GM23338 (cell line): ENCODE results near the gene CLIP2. TPM values are rescaled to one million over a fixed set of nuclear protein-coding genes. Genes with fewer than 3 reads are reported as not detected.
A peak's percentile ranks its signal among the peaks of the same experiment; 100 is the strongest.

Experiments used
- ATAC-seq: fragments of 200-7000 bp; cut with Tn5 transposase; 3 replicates; pipeline ENCODE4 v1.9.1; 2020
- DNase-seq: peaks from one replicate; pipeline ENCODE4 v3.0.0-alpha.2; 2015; ENCODE audit warnings: low spot score
- H2AFZ ChIP-seq: fragments of 200-600 bp; sonication (generic); 2 replicates; pipeline ENCODE4 v1.8.0; 2016; ENCODE audit warnings: antibody characterized with exemption, mild to moderate bottlenecking, moderate library complexity
- H3F3A ChIP-seq: fragments of 200-600 bp; sonication (generic); replicated peaks from 2 replicates; pipeline ENCODE4 v1.8.0; 2017; ENCODE audit warnings: antibody characterized with exemption, mixed run types, low read depth
- H3K27ac ChIP-seq: fragments of 200-600 bp; sonication (generic); 2 replicates; pipeline ENCODE4 v1.6.1; 2016; ENCODE audit warnings: low read depth
- H3K27me3 ChIP-seq: fragments of 200-600 bp; sonication (generic); 2 replicates; pipeline ENCODE4 v1.8.0; 2016; ENCODE audit warnings: mild to moderate bottlenecking, mixed run types, moderate library complexity; ENCODE audit not compliant: insufficient read depth
- H3K36me3 ChIP-seq: fragments of 200-600 bp; sonication (generic); 2 replicates; pipeline ENCODE4 v1.8.0; 2016; ENCODE audit warnings: mild to moderate bottlenecking; ENCODE audit not compliant: insufficient read depth
- H3K4me1 ChIP-seq: fragments of 200-600 bp; sonication (generic); 2 replicates; pipeline ENCODE4 v1.8.0; 2016; ENCODE audit warnings: mild to moderate bottlenecking, moderate library complexity; ENCODE audit not compliant: insufficient read depth
- H3K4me2 ChIP-seq: fragments of 200-600 bp; sonication (generic); 2 replicates; pipeline ENCODE4 v1.7.1; 2017; ENCODE audit warnings: mixed run types
- H3K4me3 ChIP-seq: fragments of 200-600 bp; sonication (generic); 2 replicates; pipeline ENCODE4 v1.6.1; 2016; ENCODE audit warnings: mixed run types
- H3K79me2 ChIP-seq: fragments of 200-600 bp; sonication (generic); replicated peaks from 2 replicates; pipeline ENCODE4 v1.8.0; 2017; ENCODE audit warnings: mild to moderate bottlenecking; ENCODE audit not compliant: insufficient read depth
- H3K9me2 ChIP-seq: fragments of 200-600 bp; sonication (generic); 2 replicates; pipeline ENCODE4 v1.8.0; 2017; ENCODE audit not compliant: insufficient read depth
- H4K20me1 ChIP-seq: fragments of 200-600 bp; sonication (generic); replicated peaks from 2 replicates; pipeline ENCODE4 v1.8.0; 2017; ENCODE audit warnings: mild to moderate bottlenecking; ENCODE audit not compliant: insufficient read depth
- H3K27ac Mint-ChIP-seq: 2 replicates; pipeline ENCODE4 v1.8.0; 2020; ENCODE audit warnings: inconsistent platforms, mild to moderate bottlenecking, moderate library complexity, mixed read lengths
- H3K27me3 Mint-ChIP-seq: 3 replicates; pipeline ENCODE4 v1.8.0; 2022; ENCODE audit warnings: low read depth, mild to moderate bottlenecking, moderate library complexity, mixed read lengths, inconsistent platforms; ENCODE audit not compliant: insufficient read depth, poor library complexity
- H3K36me3 Mint-ChIP-seq: 3 replicates; pipeline ENCODE4 v1.8.0; 2021; ENCODE audit warnings: low read depth, mild to moderate bottlenecking, inconsistent platforms, moderate library complexity, mixed read lengths
- H3K4me1 Mint-ChIP-seq: 3 replicates; pipeline ENCODE4 v1.8.0; 2020; ENCODE audit warnings: mild to moderate bottlenecking, inconsistent platforms, mixed read lengths
- H3K4me3 Mint-ChIP-seq: 3 replicates; pipeline ENCODE4 v1.8.0; 2021; ENCODE audit warnings: moderate library complexity, mild to moderate bottlenecking, inconsistent platforms, mixed read lengths
- H3K9me3 Mint-ChIP-seq: 3 replicates; pipeline ENCODE4 v1.8.0; 2020; ENCODE audit warnings: moderate library complexity, mild to moderate bottlenecking, inconsistent platforms, mixed read lengths
- CREB1 ChIP-seq: fragments of 250-450 bp; sonication (Bioruptor Pico); IDR thresholded peaks from 2 replicates; pipeline ENCODE4 v1.5.0; 2020; ENCODE audit warnings: low read depth, mild to moderate bottlenecking, moderate library complexity
- EZH2 ChIP-seq: fragments of 200-600 bp; sonication (generic); IDR thresholded peaks from one replicate; pipeline ENCODE4 v1.8.0; 2017; ENCODE audit warnings: antibody characterized with exemption, mild to moderate bottlenecking, low read depth; ENCODE audit not compliant: unreplicated experiment
- JUNB ChIP-seq: IDR thresholded peaks from one replicate; pipeline ENCODE4 v1.6.1; 2016; ENCODE audit warnings: antibody characterized with exemption; ENCODE audit not compliant: unreplicated experiment
- ZNF114 ChIP-seq: fragments of 250-450 bp; sonication (Bioruptor Pico); IDR thresholded peaks from 2 replicates; pipeline ENCODE4 v1.5.0; 2020; ENCODE audit warnings: mild to moderate bottlenecking, moderate library complexity
- polyA plus RNA-seq: library from polyadenylated mRNA; unstranded; fragments of >200 nt; fragmentation: Nextera tagmentation; extraction: Ambion mirVana; gene quantifications from 2 replicates; pipeline ENCODE4 v1.2.1, GENCODE V29; 2016
- total RNA-seq: library from RNA; depleted of rRNA; stranded (reverse); fragments of >200 nt; shearing (Covaris generic); gene quantifications from 2 replicates; pipeline ENCODE4 v1.2.3, GENCODE V29; 2014
- TF ChIP-seq, protein P1 (sequence below): IDR thresholded peaks from one replicate; pipeline ENCODE4 v1.6.1; 2018; ENCODE audit warnings: antibody characterized with exemption; ENCODE audit not compliant: unreplicated experiment
- TF ChIP-seq, protein P2 (sequence below): fragments of 250-450 bp; sonication (Bioruptor Pico); IDR thresholded peaks from 2 replicates; pipeline ENCODE4 v1.5.0; 2020; ENCODE audit warnings: mild to moderate bottlenecking, moderate library complexity
- TF ChIP-seq, protein P3 (sequence below), 2 experiments: fragments of 200-600 bp in 1 of 2; sonication (generic) in 1 of 2; conservative IDR thresholded peaks; 2 replicates each; pipeline versions ENCODE4 v1.5.1 to v1.6.1; 2016 to 2017; ENCODE audit warnings: antibody characterized with exemption in 2 of 2, low read depth in 2 of 2, mild to moderate bottlenecking in 2 of 2, moderate library complexity in 1 of 2

Gene CLIP2
- total and polyA plus RNA-seq, 2 experiments from 2014 or later, result 8.1 to 51.9 TPM

DNA sequence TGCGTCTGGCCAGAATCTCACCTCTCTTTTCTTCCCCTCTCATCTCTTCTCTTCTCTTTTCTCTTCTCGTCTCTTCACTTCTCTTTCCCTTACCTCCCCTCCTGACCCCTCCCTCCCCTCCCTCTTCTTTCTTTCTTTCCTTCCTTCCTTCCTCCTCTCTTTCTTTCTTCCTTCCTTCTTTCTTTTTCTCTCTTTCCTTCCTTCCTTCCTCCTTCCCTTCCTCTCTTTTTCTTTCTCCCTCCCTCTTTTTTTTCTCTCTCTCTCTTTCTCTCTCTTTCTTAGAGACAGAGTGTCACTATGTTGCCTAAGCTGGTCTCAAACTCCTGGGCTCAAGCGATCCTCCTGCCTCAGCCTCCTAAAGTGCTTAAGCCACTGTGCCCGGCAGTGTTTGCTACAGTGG, 159.9 kb downstream of the CLIP2 start:
- H3K4me3 ChIP-seq, result no peak overlapping the region
- TF ChIP-seq ZNF114 (CRISPR knock-in tag) (no peak), JUNB (no peak), CREB1 (no peak), EZH2 (no peak)
- TF ChIP-seq, protein P1, sequence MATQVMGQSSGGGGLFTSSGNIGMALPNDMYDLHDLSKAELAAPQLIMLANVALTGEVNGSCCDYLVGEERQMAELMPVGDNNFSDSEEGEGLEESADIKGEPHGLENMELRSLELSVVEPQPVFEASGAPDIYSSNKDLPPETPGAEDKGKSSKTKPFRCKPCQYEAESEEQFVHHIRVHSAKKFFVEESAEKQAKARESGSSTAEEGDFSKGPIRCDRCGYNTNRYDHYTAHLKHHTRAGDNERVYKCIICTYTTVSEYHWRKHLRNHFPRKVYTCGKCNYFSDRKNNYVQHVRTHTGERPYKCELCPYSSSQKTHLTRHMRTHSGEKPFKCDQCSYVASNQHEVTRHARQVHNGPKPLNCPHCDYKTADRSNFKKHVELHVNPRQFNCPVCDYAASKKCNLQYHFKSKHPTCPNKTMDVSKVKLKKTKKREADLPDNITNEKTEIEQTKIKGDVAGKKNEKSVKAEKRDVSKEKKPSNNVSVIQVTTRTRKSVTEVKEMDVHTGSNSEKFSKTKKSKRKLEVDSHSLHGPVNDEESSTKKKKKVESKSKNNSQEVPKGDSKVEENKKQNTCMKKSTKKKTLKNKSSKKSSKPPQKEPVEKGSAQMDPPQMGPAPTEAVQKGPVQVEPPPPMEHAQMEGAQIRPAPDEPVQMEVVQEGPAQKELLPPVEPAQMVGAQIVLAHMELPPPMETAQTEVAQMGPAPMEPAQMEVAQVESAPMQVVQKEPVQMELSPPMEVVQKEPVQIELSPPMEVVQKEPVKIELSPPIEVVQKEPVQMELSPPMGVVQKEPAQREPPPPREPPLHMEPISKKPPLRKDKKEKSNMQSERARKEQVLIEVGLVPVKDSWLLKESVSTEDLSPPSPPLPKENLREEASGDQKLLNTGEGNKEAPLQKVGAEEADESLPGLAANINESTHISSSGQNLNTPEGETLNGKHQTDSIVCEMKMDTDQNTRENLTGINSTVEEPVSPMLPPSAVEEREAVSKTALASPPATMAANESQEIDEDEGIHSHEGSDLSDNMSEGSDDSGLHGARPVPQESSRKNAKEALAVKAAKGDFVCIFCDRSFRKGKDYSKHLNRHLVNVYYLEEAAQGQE, result no peak
- 0 out of 2 replicates have a peak overlapping the region, but pooled peaks have one; percentile 26 for H3K27ac ChIP-seq
- 0 out of 2 replicates have a peak, but pooled peaks cover 3% of the 10 kb centered on the region for H3F3A ChIP-seq
- H3K27me3 Mint-ChIP-seq, result peaks cover 12% of the 10 kb centered on the region
- peaks cover 5% of the 10 kb centered on the region; the same call in 2 of the 3 replicates for H3K4me1 Mint-ChIP-seq
- H3K27me3 ChIP-seq, result no peaks in the 10 kb centered on the region
- H3K27ac Mint-ChIP-seq, result no peak overlapping the region
- no peaks in the 10 kb centered on the region for H3K36me3 ChIP-seq
- H3K4me2 ChIP-seq, result no peak overlapping the region
- H3K79me2 ChIP-seq, result no peaks in the 10 kb centered on the region
- DNase-seq (no peak), ATAC-seq (no peak)
- H2AFZ ChIP-seq, result no peak overlapping the region
- H3K9me3 Mint-ChIP-seq, result peaks cover 2% of the 10 kb centered on the region; the same call in 2 of the 3 replicates
- no peaks in the 10 kb centered on the region for H4K20me1 ChIP-seq
- no peaks in the 10 kb centered on the region for H3K9me2 ChIP-seq
- no peak overlapping the region; the same call in 2 of the 3 replicates for H3K4me3 Mint-ChIP-seq
- H3K4me1 ChIP-seq, result peaks cover 3% of the 10 kb centered on the region; the same call in 1 of the 2 replicates
- no peaks in the 10 kb centered on the region; the same call in 2 of the 3 replicates for H3K36me3 Mint-ChIP-seq

DNA sequence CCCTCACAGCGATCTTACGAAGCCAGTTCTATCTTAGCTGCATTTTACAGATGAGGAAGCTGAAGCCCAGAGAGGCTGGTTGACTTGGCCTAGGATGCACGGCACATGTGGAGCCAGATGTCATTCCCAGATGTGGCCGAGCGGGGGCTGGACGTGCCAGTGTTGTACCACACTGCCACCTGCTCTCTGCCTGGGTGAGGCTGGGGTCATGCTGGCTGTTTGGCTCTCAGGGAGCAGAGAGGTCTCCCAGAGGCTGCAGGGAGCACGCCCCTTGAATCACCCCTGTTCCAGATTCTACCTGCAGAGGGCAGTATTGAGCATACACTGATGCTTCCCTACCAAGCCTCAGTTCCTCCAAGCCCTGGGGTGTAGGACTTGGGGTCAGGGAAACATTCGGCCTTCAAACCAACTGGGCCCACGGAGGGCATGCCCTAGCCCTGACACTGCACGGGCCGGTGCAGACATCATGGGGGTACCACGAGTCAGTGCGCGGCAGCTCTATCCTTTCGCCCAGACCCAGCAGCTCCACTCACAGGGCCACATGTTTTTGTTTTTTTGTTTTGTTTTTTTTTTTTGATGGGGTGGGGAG, 160.7 kb downstream of the CLIP2 start:
- Mint-ChIP-seq H3K9me3 (peaks cover 2% of the 10 kb centered on the region; the same call in 2 of the 3 replicates), H3K27ac (no peak overlapping the region; the same call in 1 of the 2 replicates)

More for the DNA sequence above, 160.7 kb downstream of the CLIP2 start:
- Mint-ChIP-seq H3K4me3 (no peak overlapping the region), H3K4me1 (peaks cover 5% of the 10 kb centered on the region), H3K27me3 (peaks cover 13% of the 10 kb centered on the region), H3K36me3 (no peaks in the 10 kb centered on the region; the same call in 2 of the 3 replicates)
- H2AFZ ChIP-seq, result no peak overlapping the region
- ATAC-seq (peak; percentile 75), DNase-seq (peak; percentile 93)
- H3K27ac ChIP-seq, result no peak overlapping the region
- no peak overlapping the region for H3K4me2 ChIP-seq
- no peak overlapping the region for H3K4me3 ChIP-seq
- peaks cover 3% of the 10 kb centered on the region for H3K4me1 ChIP-seq
- H3K9me2 ChIP-seq, result no peaks in the 10 kb centered on the region
- H3F3A ChIP-seq, result peaks cover 4% of the 10 kb centered on the region; the same call in 1 of the 2 replicates
- peaks cover 5% of the 10 kb centered on the region for H3K79me2 ChIP-seq
- no peaks in the 10 kb centered on the region for H3K36me3 ChIP-seq
- TF ChIP-seq, protein P2, sequence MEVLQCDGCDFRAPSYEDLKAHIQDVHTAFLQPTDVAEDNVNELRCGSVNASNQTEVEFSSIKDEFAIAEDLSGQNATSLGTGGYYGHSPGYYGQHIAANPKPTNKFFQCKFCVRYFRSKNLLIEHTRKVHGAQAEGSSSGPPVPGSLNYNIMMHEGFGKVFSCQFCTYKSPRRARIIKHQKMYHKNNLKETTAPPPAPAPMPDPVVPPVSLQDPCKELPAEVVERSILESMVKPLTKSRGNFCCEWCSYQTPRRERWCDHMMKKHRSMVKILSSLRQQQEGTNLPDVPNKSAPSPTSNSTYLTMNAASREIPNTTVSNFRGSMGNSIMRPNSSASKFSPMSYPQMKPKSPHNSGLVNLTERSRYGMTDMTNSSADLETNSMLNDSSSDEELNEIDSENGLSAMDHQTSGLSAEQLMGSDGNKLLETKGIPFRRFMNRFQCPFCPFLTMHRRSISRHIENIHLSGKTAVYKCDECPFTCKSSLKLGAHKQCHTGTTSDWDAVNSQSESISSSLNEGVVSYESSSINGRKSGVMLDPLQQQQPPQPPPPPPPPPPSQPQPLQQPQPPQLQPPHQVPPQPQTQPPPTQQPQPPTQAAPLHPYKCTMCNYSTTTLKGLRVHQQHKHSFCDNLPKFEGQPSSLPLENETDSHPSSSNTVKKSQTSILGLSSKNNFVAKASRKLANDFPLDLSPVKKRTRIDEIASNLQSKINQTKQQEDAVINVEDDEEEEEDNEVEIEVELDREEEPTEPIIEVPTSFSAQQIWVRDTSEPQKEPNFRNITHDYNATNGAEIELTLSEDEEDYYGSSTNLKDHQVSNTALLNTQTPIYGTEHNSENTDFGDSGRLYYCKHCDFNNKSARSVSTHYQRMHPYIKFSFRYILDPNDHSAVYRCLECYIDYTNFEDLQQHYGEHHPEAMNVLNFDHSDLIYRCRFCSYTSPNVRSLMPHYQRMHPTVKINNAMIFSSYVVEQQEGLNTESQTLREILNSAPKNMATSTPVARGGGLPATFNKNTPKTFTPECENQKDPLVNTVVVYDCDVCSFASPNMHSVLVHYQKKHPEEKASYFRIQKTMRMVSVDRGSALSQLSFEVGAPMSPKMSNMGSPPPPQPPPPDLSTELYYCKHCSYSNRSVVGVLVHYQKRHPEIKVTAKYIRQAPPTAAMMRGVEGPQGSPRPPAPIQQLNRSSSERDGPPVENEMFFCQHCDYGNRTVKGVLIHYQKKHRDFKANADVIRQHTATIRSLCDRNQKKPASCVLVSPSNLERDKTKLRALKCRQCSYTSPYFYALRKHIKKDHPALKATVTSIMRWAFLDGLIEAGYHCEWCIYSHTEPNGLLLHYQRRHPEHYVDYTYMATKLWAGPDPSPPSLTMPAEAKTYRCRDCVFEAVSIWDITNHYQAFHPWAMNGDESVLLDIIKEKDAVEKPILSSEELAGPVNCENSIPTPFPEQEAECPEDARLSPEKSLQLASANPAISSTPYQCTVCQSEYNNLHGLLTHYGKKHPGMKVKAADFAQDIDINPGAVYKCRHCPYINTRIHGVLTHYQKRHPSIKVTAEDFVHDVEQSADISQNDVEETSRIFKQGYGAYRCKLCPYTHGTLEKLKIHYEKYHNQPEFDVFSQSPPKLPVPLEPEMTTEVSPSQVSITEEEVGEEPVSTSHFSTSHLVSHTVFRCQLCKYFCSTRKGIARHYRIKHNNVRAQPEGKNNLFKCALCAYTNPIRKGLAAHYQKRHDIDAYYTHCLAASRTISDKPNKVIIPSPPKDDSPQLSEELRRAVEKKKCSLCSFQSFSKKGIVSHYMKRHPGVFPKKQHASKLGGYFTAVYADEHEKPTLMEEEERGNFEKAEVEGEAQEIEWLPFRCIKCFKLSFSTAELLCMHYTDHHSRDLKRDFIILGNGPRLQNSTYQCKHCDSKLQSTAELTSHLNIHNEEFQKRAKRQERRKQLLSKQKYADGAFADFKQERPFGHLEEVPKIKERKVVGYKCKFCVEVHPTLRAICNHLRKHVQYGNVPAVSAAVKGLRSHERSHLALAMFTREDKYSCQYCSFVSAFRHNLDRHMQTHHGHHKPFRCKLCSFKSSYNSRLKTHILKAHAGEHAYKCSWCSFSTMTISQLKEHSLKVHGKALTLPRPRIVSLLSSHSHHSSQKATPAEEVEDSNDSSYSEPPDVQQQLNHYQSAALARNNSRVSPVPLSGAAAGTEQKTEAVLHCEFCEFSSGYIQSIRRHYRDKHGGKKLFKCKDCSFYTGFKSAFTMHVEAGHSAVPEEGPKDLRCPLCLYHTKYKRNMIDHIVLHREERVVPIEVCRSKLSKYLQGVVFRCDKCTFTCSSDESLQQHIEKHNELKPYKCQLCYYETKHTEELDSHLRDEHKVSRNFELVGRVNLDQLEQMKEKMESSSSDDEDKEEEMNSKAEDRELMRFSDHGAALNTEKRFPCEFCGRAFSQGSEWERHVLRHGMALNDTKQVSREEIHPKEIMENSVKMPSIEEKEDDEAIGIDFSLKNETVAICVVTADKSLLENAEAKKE (CRISPR knock-in tag), result no peak
- TF ChIP-seq, protein P3, sequence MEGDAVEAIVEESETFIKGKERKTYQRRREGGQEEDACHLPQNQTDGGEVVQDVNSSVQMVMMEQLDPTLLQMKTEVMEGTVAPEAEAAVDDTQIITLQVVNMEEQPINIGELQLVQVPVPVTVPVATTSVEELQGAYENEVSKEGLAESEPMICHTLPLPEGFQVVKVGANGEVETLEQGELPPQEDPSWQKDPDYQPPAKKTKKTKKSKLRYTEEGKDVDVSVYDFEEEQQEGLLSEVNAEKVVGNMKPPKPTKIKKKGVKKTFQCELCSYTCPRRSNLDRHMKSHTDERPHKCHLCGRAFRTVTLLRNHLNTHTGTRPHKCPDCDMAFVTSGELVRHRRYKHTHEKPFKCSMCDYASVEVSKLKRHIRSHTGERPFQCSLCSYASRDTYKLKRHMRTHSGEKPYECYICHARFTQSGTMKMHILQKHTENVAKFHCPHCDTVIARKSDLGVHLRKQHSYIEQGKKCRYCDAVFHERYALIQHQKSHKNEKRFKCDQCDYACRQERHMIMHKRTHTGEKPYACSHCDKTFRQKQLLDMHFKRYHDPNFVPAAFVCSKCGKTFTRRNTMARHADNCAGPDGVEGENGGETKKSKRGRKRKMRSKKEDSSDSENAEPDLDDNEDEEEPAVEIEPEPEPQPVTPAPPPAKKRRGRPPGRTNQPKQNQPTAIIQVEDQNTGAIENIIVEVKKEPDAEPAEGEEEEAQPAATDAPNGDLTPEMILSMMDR (conservative IDR thresholded peaks at IDR 0.05; ENCODE audit: low read depth in 2 of 2), result peak; percentile 86 to 93
- no peaks in the 10 kb centered on the region for H3K27me3 ChIP-seq
- H4K20me1 ChIP-seq, result no peaks in the 10 kb centered on the region
